Inflammatory macrophage treated with lipopolysaccharide for 1 hour (primary cell): ENCODE results near the gene PPARA.
A peak's percentile ranks its signal among the peaks of the same experiment; 100 is the strongest.

Experiments
- DNase-seq, 2 donors: peaks; one replicate each; pipeline ENCODE4 v3.0.0-alpha.2; 2020 to 2022

Gene PPARA

GRCh38 chr22:46150034-46150654 lies at the start of gene PPARA:
TSS of gene PPARA (plus strand) at chr22:46150526. CDS start at chr22:46198384, 47,858 bp downstream.
- peak; percentile 72 to 85 for DNase-seq

- DNase-seq: no peak
Observed at GRCh38 chr22:46102159-46102558, 48.2 kb upstream of the PPARA start.

- no peak for DNase-seq
Observed at GRCh38 chr22:46102752-46103151, 47.6 kb upstream of the PPARA start.

GRCh38 chr22:46103181-46103580 lies 47.1 kb upstream of the PPARA start:
- DNase-seq: no peak

- DNase-seq: no peak
Observed at GRCh38 chr22:46103664-46104063, 46.7 kb upstream of the PPARA start.

- no peak for DNase-seq
Observed at GRCh38 chr22:46104170-46104880, 46.0 kb upstream of the PPARA start.

- DNase-seq: no peak
Observed at GRCh38 chr22:46104881-46105493, 45.3 kb upstream of the PPARA start.

- no peak for DNase-seq
Observed at GRCh38 chr22:46105494-46106278, 44.6 kb upstream of the PPARA start.

- no peak for DNase-seq
Observed at GRCh38 chr22:46106279-46107022, 43.9 kb upstream of the PPARA start.

GRCh38 chr22:46107089-46107664 lies 43.1 kb upstream of the PPARA start:
- no peak for DNase-seq

GRCh38 chr22:46107753-46108563 lies 42.4 kb upstream of the PPARA start:
- DNase-seq: no peak

GRCh38 chr22:46108564-46109473 lies 41.5 kb upstream of the PPARA start:
- no peak for DNase-seq

- no peak for DNase-seq
Observed at GRCh38 chr22:46109474-46110003, 40.8 kb upstream of the PPARA start.

- peak in 1 of 2 donors; percentile 8 for DNase-seq
Observed at GRCh38 chr22:46110215-46110614, 40.1 kb upstream of the PPARA start.

GRCh38 chr22:46111645-46112306 lies 38.5 kb upstream of the PPARA start:
- DNase-seq: no peak

- no peak for DNase-seq
Observed at GRCh38 chr22:46112405-46112804, 37.9 kb upstream of the PPARA start.

GRCh38 chr22:46113110-46113909 lies 37.0 kb upstream of the PPARA start:
- DNase-seq: no peak

GRCh38 chr22:46113910-46114517 lies 36.3 kb upstream of the PPARA start:
- DNase-seq: no peak
